ENCODE data around the gene KCTD2. TPM values are rescaled to one million over a fixed set of nuclear protein-coding genes. Genes with fewer than 3 reads are reported as not detected.
"Not testable (repeated sequence)": the region's sequence is repeated elsewhere in the genome, so short reads cannot be mapped to it uniquely, and the experiment has no call there.

The KCTD2 gene
- total RNA-seq, 4 donors from 2014 or later, result 23.6 to 46.1 (median 34.6) TPM

GRCh38 chr17:75004371-75004770, 42.7 kb upstream of the KCTD2 start:
- TF ChIP-seq CTCF (IDR thresholded peaks at IDR 0.05), result no peak
- DNase-seq (ENCODE audit: low spot score), result no peak
- no peak for ATAC-seq (ENCODE audit: low FRiP score)

GRCh38 chr17:75005291-75005690, 41.7 kb upstream of the KCTD2 start:
- no peak for ATAC-seq (ENCODE audit: low FRiP score)
- no peak for DNase-seq (ENCODE audit: low spot score)
- TF ChIP-seq CTCF (IDR thresholded peaks at IDR 0.05), result no peak

DNA sequence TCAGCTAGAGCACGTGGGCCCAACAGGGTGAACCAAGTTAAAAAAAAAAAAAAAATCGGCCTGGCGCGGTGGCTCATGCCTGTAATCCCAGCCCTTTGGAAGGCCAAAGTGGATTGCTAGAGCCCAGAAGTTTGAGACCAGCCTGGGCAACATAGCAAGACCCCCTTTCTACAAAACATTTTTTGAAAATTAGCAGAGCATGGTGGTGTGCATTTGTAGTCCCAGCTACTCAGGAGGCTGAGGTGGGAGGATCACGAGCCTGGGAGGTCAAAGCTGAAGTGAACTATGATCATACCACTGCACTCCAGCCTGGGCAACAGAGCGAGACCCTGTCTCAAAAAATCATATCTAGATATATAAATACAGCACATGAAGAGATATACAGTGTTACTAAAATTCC, 40.9 kb upstream of the KCTD2 start:
- not testable (repeated sequence) for ATAC-seq (ENCODE audit: low FRiP score)

GRCh38 chr17:75006653-75007052, 40.4 kb upstream of the KCTD2 start:
- DNase-seq (ENCODE audit: low spot score) (no peak), ATAC-seq (ENCODE audit: low FRiP score) (no peak)
- TF ChIP-seq CTCF (IDR thresholded peaks at IDR 0.05), result no peak

More for the DNA sequence above, 40.9 kb upstream of the KCTD2 start:
- not testable (repeated sequence) for DNase-seq (ENCODE audit: low spot score)

- no peak for ATAC-seq (ENCODE audit: low FRiP score)
- TF ChIP-seq CTCF (IDR thresholded peaks at IDR 0.05), result no peak
- DNase-seq (ENCODE audit: low spot score), result no peak
These were observed 38.7 kb upstream of the KCTD2 start for GRCh38 chr17:75008373-75008772.

DNA sequence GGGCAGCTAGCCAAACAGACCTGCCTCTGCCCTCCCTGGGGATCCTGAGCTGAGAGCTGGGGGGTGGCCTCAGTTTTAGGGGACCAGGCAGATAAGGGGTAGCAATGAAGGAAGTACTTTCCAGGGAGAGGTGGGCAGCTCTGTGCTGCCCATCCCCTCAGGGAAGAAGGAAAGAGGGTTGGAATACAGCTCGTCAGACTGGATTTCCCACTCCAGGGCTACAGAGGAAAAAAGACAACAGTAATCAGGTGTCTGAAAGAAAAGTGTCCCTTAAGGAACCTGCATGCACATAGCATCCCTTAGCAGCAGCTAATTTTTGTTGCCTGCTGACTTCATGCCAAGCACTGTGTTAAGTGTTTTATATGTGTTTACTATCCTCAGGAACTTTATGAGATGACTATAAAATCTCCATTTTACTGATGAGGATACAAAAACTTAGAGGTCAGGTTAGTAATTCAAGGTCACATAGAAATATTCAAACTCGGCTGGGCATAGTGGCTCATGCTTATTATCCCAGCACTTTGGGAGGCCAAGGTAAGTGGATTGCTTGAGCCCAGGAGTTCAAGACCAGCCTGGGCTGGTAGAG, 37.8 kb upstream of the KCTD2 start:
- TF ChIP-seq CTCF (IDR thresholded peaks at IDR 0.05), result no peak
- DNase-seq (ENCODE audit: low spot score), result no peak
- no peak for ATAC-seq (ENCODE audit: low FRiP score)

- DNase-seq (ENCODE audit: low spot score) (no peak), ATAC-seq (ENCODE audit: low FRiP score) (peak; percentile 17)
- no peak for TF ChIP-seq CTCF (IDR thresholded peaks at IDR 0.05)
These were observed 36.2 kb upstream of the KCTD2 start for GRCh38 chr17:75010683-75011400.
